LNCaP clone FGC (cell line): ENCODE data around the gene ACTL7B.
A peak's percentile ranks its signal among the peaks of the same experiment; 100 is the strongest.
"Not testable (repeated sequence)": the region's sequence is repeated elsewhere in the genome, so short reads cannot be mapped to it uniquely, and the experiment has no call there.

Experiments
- DNase-seq: peaks from one replicate; pipeline ENCODE4 v3.0.0-alpha.2; 2011; ENCODE audit warnings: low read depth
- H3K4me3 ChIP-seq: 2 replicates; pipeline ENCODE4 v1.5.1; 2011; ENCODE audit warnings: mild to moderate bottlenecking, low read depth, low read length, control low read depth
- CTCF ChIP-seq: IDR thresholded peaks from 2 replicates; pipeline ENCODE4 v1.5.1; 2012; ENCODE audit warnings: mild to moderate bottlenecking; ENCODE audit not compliant: control insufficient read depth, insufficient read depth; ENCODE audit errors: extremely low read depth

ACTL7B gene

GRCh38 chr9:108855888-108856287 lies at the start of gene ACTL7B:
Gene ACTL7B (minus strand): TSS chr9:108855986. CDS start chr9:108855930, 56 bp downstream.
- no peak within 1 kb of the TSS for H3K4me3 ChIP-seq
- no peak for TF ChIP-seq CTCF
- DNase-seq = no peak

GRCh38 chr9:108905494-108905893 lies 49.7 kb upstream of the ACTL7B start:
- no peak overlapping the region for H3K4me3 ChIP-seq
- no peak for DNase-seq
- TF ChIP-seq CTCF = no peak

GRCh38 chr9:108904161-108904560 lies 48.4 kb upstream of the ACTL7B start:
- no peak for TF ChIP-seq CTCF
- H3K4me3 ChIP-seq = no peak overlapping the region
- DNase-seq = no peak

GRCh38 chr9:108903420-108904103 lies 47.8 kb upstream of the ACTL7B start:
- no peak for TF ChIP-seq CTCF
- no peak for DNase-seq
- H3K4me3 ChIP-seq = no peak overlapping the region

GRCh38 chr9:108900176-108900575 lies 44.4 kb upstream of the ACTL7B start:
- H3K4me3 ChIP-seq = no peak overlapping the region
- DNase-seq = no peak
- TF ChIP-seq CTCF = no peak

GRCh38 chr9:108899023-108899695 lies 43.4 kb upstream of the ACTL7B start:
- H3K4me3 ChIP-seq, DNase-seq: not testable (repeated sequence)

- DNase-seq = peak; percentile 35
- H3K4me3 ChIP-seq = no peak overlapping the region
- TF ChIP-seq CTCF = no peak
These were observed 41.7 kb upstream of the ACTL7B start for GRCh38 chr9:108897324-108898096.
